ENCODE data around the gene POU2AF2. TPM values are rescaled to one million over a fixed set of nuclear protein-coding genes. Genes with fewer than 3 reads are reported as not detected.

POU2AF2 gene
- total RNA-seq, 1 experiment from 2014 or later = not detected

- Mint-ChIP-seq H3K36me3 (no peaks in the 10 kb centered on the region), H3K4me1 (peaks cover 47% of the 10 kb centered on the region), H3K9me3 (no peaks in the 10 kb centered on the region), H3K4me3 (no peak overlapping the region), H3K27me3 (ENCODE audit: low read depth) (peaks cover 26% of the 10 kb centered on the region), H3K27ac (no peak overlapping the region)
- POLR2A ChIA-PET = no interaction called here
- no peak for TF ChIP-seq ZNF317 (CRISPR knock-in tag; IDR thresholded peaks at IDR 0.05; ENCODE audit: borderline replicate concordance, low read depth)
- no peak for TF ChIP-seq KAT7 (CRISPR knock-in tag; IDR thresholded peaks at IDR 0.05; ENCODE audit: borderline replicate concordance)
- TF ChIP-seq ZNF396 (CRISPR knock-in tag; IDR thresholded peaks at IDR 0.05; ENCODE audit: borderline replicate concordance) = no peak
- TF ChIP-seq MXD4 (CRISPR knock-in tag; IDR thresholded peaks at IDR 0.05; ENCODE audit: borderline replicate concordance) = no peak
- TF ChIP-seq AR (CRISPR knock-in tag; IDR thresholded peaks at IDR 0.05) = no peak
- no peak for TF ChIP-seq ZSCAN18 (CRISPR knock-in tag; IDR thresholded peaks at IDR 0.05)
- TF ChIP-seq CTCF (IDR thresholded peaks at IDR 0.05) = no peak
- no peak for TF ChIP-seq E2F5 (CRISPR knock-in tag; IDR thresholded peaks at IDR 0.05)
- no peak for TF ChIP-seq NR2C2 (CRISPR knock-in tag; IDR thresholded peaks at IDR 0.05)
- no peak for TF ChIP-seq IRF2 (CRISPR knock-in tag; IDR thresholded peaks at IDR 0.05; ENCODE audit: borderline replicate concordance, low read depth)
- no peak for TF ChIP-seq CREB1 (CRISPR knock-in tag; IDR thresholded peaks at IDR 0.05)
- TF ChIP-seq ELF4 (CRISPR knock-in tag; IDR thresholded peaks at IDR 0.05; ENCODE audit: low read depth) = no peak
- no peak for TF ChIP-seq E2F4 (CRISPR knock-in tag; IDR thresholded peaks at IDR 0.05; ENCODE audit: borderline replicate concordance, low read depth)
- TF ChIP-seq ETV6 (CRISPR knock-in tag; IDR thresholded peaks at IDR 0.05) = no peak
- ATAC-seq (no peak), DNase-seq (ENCODE audit: low spot score) (no peak)
- CTCF ChIA-PET = interaction anchor here (2.0 to 2.4 kb wide), 2 partner anchors 121 to 127 kb away, joined by 12 to 14 read pairs; no protein-coding TSS in a partner anchor
Observed at GRCh38 chr11:111301842-111302118, 56.3 kb downstream of the POU2AF2 start.

- H3K4me1 Mint-ChIP-seq = peaks cover 45% of the 10 kb centered on the region
- H3K9me3 Mint-ChIP-seq = no peaks in the 10 kb centered on the region
- no peak for TF ChIP-seq ARID4B (CRISPR knock-in tag; IDR thresholded peaks at IDR 0.05; ENCODE audit: borderline replicate concordance)
- no peaks in the 10 kb centered on the region for H3K36me3 Mint-ChIP-seq
- no peak overlapping the region for H3K4me3 Mint-ChIP-seq
- H3K27ac Mint-ChIP-seq = no peak overlapping the region
- ATAC-seq (no peak), DNase-seq (ENCODE audit: low spot score) (no peak)
- peaks cover 23% of the 10 kb centered on the region for H3K27me3 Mint-ChIP-seq (ENCODE audit: low read depth)
- ChIA-PET CTCF (interaction anchor here (2.0 to 2.4 kb wide), 2 partner anchors 121 to 127 kb away, joined by 12 to 14 read pairs; no protein-coding TSS in a partner anchor), POLR2A (no interaction called here)
Observed at GRCh38 chr11:111302298-111302697, 56.8 kb downstream of the POU2AF2 start.

Measured in WTC11 (cell line).